HG03045 (cell line): ENCODE measurements around the gene APMAP.

ENCODE experiments used
- ATAC-seq: cut with Tn5 transposase; IDR thresholded peaks from one replicate; pipeline ENCODE4 v1.9.1; 2021; ENCODE audit warnings: mild to moderate bottlenecking, moderate library complexity; ENCODE audit not compliant: unreplicated experiment

The APMAP gene

GRCh38 chr20:24992487-24993205 is at the start of gene APMAP:
Gene APMAP (minus strand): TSS chr20:24992751. CDS start chr20:24992688, 63 bp downstream.
- peak; percentile 98 for ATAC-seq

- ATAC-seq, result no peak
Measured at GRCh38 chr20:25041813-25042530, 49.4 kb upstream of the APMAP start.

GRCh38 chr20:25040438-25040831 is 47.9 kb upstream of the APMAP start:
- no peak for ATAC-seq

- no peak for ATAC-seq
Measured at GRCh38 chr20:25039697-25040437, 47.3 kb upstream of the APMAP start.

GRCh38 chr20:25038591-25039015 is 46.1 kb upstream of the APMAP start:
- no peak for ATAC-seq

- ATAC-seq, result no peak
Measured at GRCh38 chr20:25038103-25038410, 45.5 kb upstream of the APMAP start.

- ATAC-seq, result no peak
Measured at GRCh38 chr20:25037288-25038102, 44.9 kb upstream of the APMAP start.

- ATAC-seq, result no peak
Measured at GRCh38 chr20:25036331-25036936, 43.9 kb upstream of the APMAP start.

GRCh38 chr20:25035921-25036320 is 43.4 kb upstream of the APMAP start:
- no peak for ATAC-seq

GRCh38 chr20:25033924-25034300 is 41.4 kb upstream of the APMAP start:
- ATAC-seq, result no peak

- no peak for ATAC-seq
Measured at GRCh38 chr20:25033265-25033923, 40.8 kb upstream of the APMAP start.

- ATAC-seq, result no peak
Measured at GRCh38 chr20:25032478-25033264, 40.1 kb upstream of the APMAP start.

- ATAC-seq, result no peak
Measured at GRCh38 chr20:25032065-25032477, 39.5 kb upstream of the APMAP start.

- no peak for ATAC-seq
Measured at GRCh38 chr20:25031241-25031640, 38.7 kb upstream of the APMAP start.

GRCh38 chr20:25030649-25031207 is 38.2 kb upstream of the APMAP start:
- ATAC-seq, result no peak

- ATAC-seq, result no peak
Measured at GRCh38 chr20:25030007-25030648, 37.6 kb upstream of the APMAP start.

- ATAC-seq, result no peak
Measured at GRCh38 chr20:25025986-25026605, 33.5 kb upstream of the APMAP start.
